Hematopoietic multipotent progenitor cell treated with erythropoietin and hydrocortisone succinate and interleukin-3 and kit ligand, for 17 days (in vitro differentiated cells): ENCODE data around the gene TGM1.
"Not testable (repeated sequence)": the region's sequence is repeated elsewhere in the genome, so short reads cannot be mapped to it uniquely, and the experiment has no call there.

ENCODE experiments used
- DNase-seq: peaks from one replicate; pipeline ENCODE4 v3.0.0-alpha.2; 2015; ENCODE audit warnings: low spot score

Gene TGM1

GRCh38 chr14:24206260-24207103 is 56.5 kb downstream of the TGM1 start:
- DNase-seq: no peak

DNA sequence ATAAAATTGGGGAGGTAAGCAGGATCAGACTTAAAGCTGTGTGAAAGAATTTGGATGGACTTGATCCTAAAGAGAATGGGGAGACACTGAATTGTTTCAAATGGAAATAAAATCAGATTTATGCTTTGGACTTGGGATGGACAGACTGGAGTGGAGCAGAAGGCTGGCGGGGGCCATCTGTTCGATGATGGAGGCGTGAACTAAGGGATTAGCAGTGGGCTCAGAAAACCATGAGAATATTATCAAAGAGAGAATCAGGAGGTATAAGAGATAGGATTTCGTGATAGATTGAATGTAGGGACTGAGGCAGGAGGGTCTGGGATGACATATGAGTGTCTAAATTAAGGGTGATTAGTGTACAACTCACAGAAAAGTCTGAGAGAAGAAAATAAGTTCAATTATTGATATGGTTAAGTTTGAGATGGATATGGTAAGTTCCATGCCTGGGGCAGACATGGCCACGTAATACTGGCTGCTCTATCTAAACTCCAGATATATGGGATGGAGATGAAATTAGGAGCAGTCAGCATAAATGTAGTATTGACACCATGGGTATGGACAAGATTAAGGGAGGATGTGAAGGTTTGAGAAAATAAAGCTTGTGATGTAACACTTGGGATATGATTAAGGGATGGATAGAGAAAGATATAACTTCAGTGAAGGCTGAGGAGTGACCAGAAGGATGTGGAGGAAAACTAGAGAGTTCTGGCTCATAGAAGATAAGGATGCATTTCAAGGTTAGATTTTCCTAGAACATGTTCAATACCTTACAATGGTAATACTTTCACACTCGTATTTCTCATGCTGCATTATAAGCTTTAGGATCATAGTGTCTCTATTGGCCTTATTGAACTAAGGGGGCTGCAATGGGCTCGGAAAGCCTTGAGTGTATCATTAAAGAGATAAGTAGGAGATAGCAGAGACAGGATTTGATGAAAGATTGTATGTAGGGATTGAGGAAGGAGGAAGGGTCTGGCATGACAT is 58.5 kb downstream of the TGM1 start:
- DNase-seq: no peak

DNA sequence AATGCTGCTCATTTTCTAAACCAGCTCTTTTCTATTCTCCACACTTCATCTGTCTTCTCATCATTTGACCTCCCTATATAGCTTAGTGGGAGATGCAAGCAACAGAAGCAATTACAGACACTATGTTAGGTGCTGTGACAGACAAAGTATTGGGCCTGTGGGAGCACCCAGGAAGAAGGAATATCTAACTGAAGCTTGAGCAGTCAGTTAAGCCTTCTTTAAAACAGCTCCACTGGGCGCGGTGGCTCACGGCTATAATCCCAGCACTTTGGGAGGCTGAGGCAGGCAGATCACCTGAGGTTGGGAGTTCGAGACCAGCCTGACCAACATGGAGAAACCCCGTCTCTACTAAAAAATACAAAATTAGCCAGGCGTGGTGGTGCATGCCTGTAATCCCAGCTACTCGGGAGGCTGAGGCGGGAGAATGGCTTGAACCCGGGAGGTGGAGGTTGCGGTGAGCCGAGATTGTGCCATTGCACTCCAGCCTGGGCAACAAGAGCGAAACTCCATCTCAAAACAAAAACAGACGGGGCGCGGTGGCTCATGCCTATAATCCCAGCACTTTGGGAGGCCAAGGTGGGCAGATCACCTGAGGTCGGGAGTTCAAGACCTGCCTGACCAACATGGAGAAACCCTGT is 59.6 kb downstream of the TGM1 start:
- not testable (repeated sequence) for DNase-seq

DNA sequence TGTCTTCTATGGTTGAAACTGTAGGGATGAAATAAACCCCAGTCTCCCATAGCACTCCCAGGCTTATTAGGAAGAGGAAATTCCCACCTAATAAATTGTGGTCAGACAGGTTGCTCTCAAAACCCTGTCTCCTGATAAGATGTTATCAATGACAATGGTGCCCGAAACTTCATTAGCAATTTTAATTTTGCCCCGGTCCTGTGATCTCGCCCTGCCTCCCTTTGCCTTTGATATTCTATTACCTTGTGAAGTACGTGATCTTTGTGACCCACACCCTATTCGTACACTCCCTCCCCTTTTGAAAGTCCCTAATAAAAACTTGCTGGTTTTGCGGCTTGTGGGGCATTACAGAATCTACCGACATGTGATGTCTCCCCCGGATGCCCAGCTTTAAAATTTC is 60.4 kb downstream of the TGM1 start:
- not testable (repeated sequence) for DNase-seq
